GM12878 (cell line): ENCODE data around the gene LRRC3.

Experiments used
- BMI1 ChIP-seq: fragments of 450-650 bp; IDR thresholded peaks from 2 replicates; pipeline ENCODE4 v1.6.1; 2016; ENCODE audit warnings: mild to moderate bottlenecking, moderate library complexity, borderline replicate concordance
- EP300 ChIP-seq, 2 experiments: fragments of 150-350 bp in 1 of 2; IDR thresholded peaks; 2 replicates each; pipeline ENCODE4 v1.6.1; 2011 to 2012; ENCODE audit warnings: low read depth in 2 of 2, low read length in 2 of 2, borderline replicate concordance in 1 of 2, improper control_type of control experiment in 1 of 2, inconsistent platforms in 1 of 2; ENCODE audit not compliant: control insufficient read depth in 1 of 2
- POLR2A ChIP-seq: IDR thresholded peaks from 2 replicates; pipeline ENCODE4 v1.6.1; 2011; ENCODE audit warnings: low read depth, mild to moderate bottlenecking, low read length
- POLR2AphosphoS5 ChIP-seq: IDR thresholded peaks from 2 replicates; pipeline ENCODE4 v1.6.1; 2011; ENCODE audit warnings: mild to moderate bottlenecking, low read length, inconsistent platforms
- POU2F2 ChIP-seq: IDR thresholded peaks from 3 replicates; pipeline ENCODE4 v1.6.1; 2011; ENCODE audit warnings: low read depth, mild to moderate bottlenecking, low read length, borderline replicate concordance
- RAD21 ChIP-seq: IDR thresholded peaks from 2 replicates; pipeline ENCODE4 v1.6.1; 2011; ENCODE audit warnings: mild to moderate bottlenecking, low read depth, low read length, moderate library complexity; ENCODE audit not compliant: insufficient read depth
- RELA ChIP-seq: fragments of 450-650 bp; IDR thresholded peaks from 2 replicates; pipeline ENCODE4 v1.8.0; 2014; ENCODE audit warnings: borderline replicate concordance; ENCODE audit not compliant: partially characterized antibody
- TAF1 ChIP-seq: IDR thresholded peaks from 2 replicates; pipeline ENCODE4 v1.6.1; 2011; ENCODE audit warnings: mild to moderate bottlenecking, low read depth, low read length, borderline replicate concordance
- TCF12 ChIP-seq: IDR thresholded peaks from 2 replicates; pipeline ENCODE4 v1.6.1; 2011; ENCODE audit warnings: low read depth, mild to moderate bottlenecking, low read length
- YY1 ChIP-seq: IDR thresholded peaks from 2 replicates; pipeline ENCODE4 v1.6.1; 2011; ENCODE audit warnings: low read depth, mild to moderate bottlenecking, low read length
- TF ChIP-seq, protein P1 (sequence below), 3 experiments: IDR thresholded peaks in 2 of 3; conservative IDR thresholded peaks in 1 of 3; 2 replicates each; pipeline ENCODE4 v1.5.1; 2011; ENCODE audit warnings: low read depth in 3 of 3, low read length in 3 of 3, mild to moderate bottlenecking in 3 of 3, control low read depth in 2 of 3, moderate library complexity in 2 of 3, inconsistent platforms in 1 of 3, mixed read lengths in 1 of 3; ENCODE audit not compliant: control insufficient read depth in 2 of 3, insufficient read depth in 1 of 3; ENCODE audit errors: extremely low read depth in 1 of 3
- TF ChIP-seq, protein P2 (sequence below): fragments of 450-650 bp; IDR thresholded peaks from 2 replicates; pipeline ENCODE4 v1.6.1; 2017; ENCODE audit warnings: mild to moderate bottlenecking, moderate library complexity
- TF ChIP-seq, protein P3 (sequence below): IDR thresholded peaks from 2 replicates; pipeline ENCODE4 v1.6.1; 2012; ENCODE audit warnings: low read length, inconsistent platforms
- TF ChIP-seq, protein P4 (sequence below): fragments of 450-650 bp; IDR thresholded peaks from 2 replicates; pipeline ENCODE4 v1.6.1; 2017; ENCODE audit warnings: mild to moderate bottlenecking

DNA sequence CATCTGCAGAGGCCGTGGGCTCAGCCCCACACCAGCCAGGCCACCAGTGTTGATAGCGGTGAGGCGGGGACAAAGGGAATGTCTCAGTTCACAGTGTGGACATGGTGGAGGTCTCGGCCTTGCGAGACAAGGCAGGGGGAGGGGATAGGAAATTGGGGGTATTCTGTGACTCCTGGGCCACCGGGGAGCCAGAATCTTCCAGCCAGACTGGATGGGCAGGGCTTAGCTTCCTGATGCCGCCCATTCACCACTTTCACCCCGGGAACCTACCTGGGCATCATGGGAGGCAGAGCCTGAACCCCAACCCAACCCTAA lies 5.1 kb downstream of the LRRC3 start:
- TF ChIP-seq YY1 (no peak), RELA (no peak), RAD21 (no peak), BMI1 (no peak), EP300 (IDR thresholded peaks at IDR 0.05; ENCODE audit: borderline replicate concordance in 1 of 2, control insufficient read depth in 1 of 2, low read depth in 2 of 2, low read length in 2 of 2) (no peak), POLR2A (no peak), TAF1 (no peak), POU2F2 (no peak), TCF12 (no peak), POLR2AphosphoS5 (no peak)
- TF ChIP-seq, protein P1, sequence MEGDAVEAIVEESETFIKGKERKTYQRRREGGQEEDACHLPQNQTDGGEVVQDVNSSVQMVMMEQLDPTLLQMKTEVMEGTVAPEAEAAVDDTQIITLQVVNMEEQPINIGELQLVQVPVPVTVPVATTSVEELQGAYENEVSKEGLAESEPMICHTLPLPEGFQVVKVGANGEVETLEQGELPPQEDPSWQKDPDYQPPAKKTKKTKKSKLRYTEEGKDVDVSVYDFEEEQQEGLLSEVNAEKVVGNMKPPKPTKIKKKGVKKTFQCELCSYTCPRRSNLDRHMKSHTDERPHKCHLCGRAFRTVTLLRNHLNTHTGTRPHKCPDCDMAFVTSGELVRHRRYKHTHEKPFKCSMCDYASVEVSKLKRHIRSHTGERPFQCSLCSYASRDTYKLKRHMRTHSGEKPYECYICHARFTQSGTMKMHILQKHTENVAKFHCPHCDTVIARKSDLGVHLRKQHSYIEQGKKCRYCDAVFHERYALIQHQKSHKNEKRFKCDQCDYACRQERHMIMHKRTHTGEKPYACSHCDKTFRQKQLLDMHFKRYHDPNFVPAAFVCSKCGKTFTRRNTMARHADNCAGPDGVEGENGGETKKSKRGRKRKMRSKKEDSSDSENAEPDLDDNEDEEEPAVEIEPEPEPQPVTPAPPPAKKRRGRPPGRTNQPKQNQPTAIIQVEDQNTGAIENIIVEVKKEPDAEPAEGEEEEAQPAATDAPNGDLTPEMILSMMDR (IDR thresholded peaks at IDR 0.05 in 2 of 3, conservative IDR thresholded peaks at IDR 0.05 in 1 of 3; ENCODE audit: control insufficient read depth in 2 of 3, extremely low read depth in 1 of 3, insufficient read depth in 1 of 3, low read depth in 3 of 3, low read length in 3 of 3), result no peak
- TF ChIP-seq, protein P2, sequence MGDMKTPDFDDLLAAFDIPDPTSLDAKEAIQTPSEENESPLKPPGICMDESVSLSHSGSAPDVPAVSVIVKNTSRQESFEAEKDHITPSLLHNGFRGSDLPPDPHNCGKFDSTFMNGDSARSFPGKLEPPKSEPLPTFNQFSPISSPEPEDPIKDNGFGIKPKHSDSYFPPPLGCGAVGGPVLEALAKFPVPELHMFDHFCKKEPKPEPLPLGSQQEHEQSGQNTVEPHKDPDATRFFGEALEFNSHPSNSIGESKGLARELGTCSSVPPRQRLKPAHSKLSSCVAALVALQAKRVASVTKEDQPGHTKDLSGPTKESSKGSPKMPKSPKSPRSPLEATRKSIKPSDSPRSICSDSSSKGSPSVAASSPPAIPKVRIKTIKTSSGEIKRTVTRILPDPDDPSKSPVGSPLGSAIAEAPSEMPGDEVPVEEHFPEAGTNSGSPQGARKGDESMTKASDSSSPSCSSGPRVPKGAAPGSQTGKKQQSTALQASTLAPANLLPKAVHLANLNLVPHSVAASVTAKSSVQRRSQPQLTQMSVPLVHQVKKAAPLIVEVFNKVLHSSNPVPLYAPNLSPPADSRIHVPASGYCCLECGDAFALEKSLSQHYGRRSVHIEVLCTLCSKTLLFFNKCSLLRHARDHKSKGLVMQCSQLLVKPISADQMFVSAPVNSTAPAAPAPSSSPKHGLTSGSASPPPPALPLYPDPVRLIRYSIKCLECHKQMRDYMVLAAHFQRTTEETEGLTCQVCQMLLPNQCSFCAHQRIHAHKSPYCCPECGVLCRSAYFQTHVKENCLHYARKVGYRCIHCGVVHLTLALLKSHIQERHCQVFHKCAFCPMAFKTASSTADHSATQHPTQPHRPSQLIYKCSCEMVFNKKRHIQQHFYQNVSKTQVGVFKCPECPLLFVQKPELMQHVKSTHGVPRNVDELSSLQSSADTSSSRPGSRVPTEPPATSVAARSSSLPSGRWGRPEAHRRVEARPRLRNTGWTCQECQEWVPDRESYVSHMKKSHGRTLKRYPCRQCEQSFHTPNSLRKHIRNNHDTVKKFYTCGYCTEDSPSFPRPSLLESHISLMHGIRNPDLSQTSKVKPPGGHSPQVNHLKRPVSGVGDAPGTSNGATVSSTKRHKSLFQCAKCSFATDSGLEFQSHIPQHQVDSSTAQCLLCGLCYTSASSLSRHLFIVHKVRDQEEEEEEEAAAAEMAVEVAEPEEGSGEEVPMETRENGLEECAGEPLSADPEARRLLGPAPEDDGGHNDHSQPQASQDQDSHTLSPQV, result no peak
- TF ChIP-seq, protein P3, sequence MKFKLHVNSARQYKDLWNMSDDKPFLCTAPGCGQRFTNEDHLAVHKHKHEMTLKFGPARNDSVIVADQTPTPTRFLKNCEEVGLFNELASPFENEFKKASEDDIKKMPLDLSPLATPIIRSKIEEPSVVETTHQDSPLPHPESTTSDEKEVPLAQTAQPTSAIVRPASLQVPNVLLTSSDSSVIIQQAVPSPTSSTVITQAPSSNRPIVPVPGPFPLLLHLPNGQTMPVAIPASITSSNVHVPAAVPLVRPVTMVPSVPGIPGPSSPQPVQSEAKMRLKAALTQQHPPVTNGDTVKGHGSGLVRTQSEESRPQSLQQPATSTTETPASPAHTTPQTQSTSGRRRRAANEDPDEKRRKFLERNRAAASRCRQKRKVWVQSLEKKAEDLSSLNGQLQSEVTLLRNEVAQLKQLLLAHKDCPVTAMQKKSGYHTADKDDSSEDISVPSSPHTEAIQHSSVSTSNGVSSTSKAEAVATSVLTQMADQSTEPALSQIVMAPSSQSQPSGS, result no peak
- TF ChIP-seq, protein P4, sequence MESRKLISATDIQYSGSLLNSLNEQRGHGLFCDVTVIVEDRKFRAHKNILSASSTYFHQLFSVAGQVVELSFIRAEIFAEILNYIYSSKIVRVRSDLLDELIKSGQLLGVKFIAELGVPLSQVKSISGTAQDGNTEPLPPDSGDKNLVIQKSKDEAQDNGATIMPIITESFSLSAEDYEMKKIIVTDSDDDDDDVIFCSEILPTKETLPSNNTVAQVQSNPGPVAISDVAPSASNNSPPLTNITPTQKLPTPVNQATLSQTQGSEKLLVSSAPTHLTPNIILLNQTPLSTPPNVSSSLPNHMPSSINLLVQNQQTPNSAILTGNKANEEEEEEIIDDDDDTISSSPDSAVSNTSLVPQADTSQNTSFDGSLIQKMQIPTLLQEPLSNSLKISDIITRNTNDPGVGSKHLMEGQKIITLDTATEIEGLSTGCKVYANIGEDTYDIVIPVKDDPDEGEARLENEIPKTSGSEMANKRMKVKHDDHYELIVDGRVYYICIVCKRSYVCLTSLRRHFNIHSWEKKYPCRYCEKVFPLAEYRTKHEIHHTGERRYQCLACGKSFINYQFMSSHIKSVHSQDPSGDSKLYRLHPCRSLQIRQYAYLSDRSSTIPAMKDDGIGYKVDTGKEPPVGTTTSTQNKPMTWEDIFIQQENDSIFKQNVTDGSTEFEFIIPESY, result no peak
